Activated T-cell treated with anti-CD3 and anti-CD28 coated beads, Interleukin-2, amount 50 U/mL, for 4 hours (primary cell): ENCODE data around the gene NFIB. TPM values are rescaled to one million over a fixed set of nuclear protein-coding genes. Genes with fewer than 3 reads are reported as not detected.

Experiments used
- ATAC-seq, 2 donors: fragments of 200-7000 bp; cut with Tn5 transposase; one replicate each; pipeline ENCODE4 v1.10.0; 2021
- DNase-seq: peaks from one replicate; pipeline ENCODE4 v3.0.0-alpha.2; 2020
- H3K27me3 Mint-ChIP-seq: one replicate; pipeline ENCODE4 v1.8.0; 2021; ENCODE audit warnings: low read depth, mixed read lengths
- H3K36me3 Mint-ChIP-seq: one replicate; pipeline ENCODE4 v1.8.0; 2022; ENCODE audit warnings: mixed read lengths; ENCODE audit not compliant: insufficient read depth
- H3K4me1 Mint-ChIP-seq: one replicate; pipeline ENCODE4 v1.8.0; 2021; ENCODE audit warnings: low read depth, mixed read lengths
- H3K4me3 Mint-ChIP-seq: one replicate; pipeline ENCODE4 v1.8.0; 2021; ENCODE audit warnings: mild to moderate bottlenecking, moderate library complexity, mixed read lengths
- H3K9me3 Mint-ChIP-seq: one replicate; pipeline ENCODE4 v1.8.0; 2021; ENCODE audit warnings: mixed read lengths
- total RNA-seq, 3 donors: library from RNA; stranded (reverse); gene quantifications; one replicate each; pipeline ENCODE4 v1.2.1, GENCODE V29; 2021

NFIB gene
- total RNA-seq, 3 donors from 2014 or later, result 0.20 to 0.42 (median 0.30) TPM

GRCh38 chr9:14231196-14231990 is 82.5 kb downstream of the NFIB start:
- no peak for DNase-seq
- peaks cover 2% of the 10 kb centered on the region for H3K27me3 Mint-ChIP-seq
- no peak for ATAC-seq
- H3K9me3 Mint-ChIP-seq, result no peaks in the 10 kb centered on the region
- H3K36me3 Mint-ChIP-seq, result no peaks in the 10 kb centered on the region
- H3K4me1 Mint-ChIP-seq, result no peaks in the 10 kb centered on the region
- no peak overlapping the region for H3K4me3 Mint-ChIP-seq

- Mint-ChIP-seq H3K27me3 (peaks cover 2% of the 10 kb centered on the region), H3K9me3 (no peaks in the 10 kb centered on the region), H3K4me1 (no peaks in the 10 kb centered on the region), H3K4me3 (no peak overlapping the region), H3K36me3 (no peaks in the 10 kb centered on the region)
- DNase-seq (no peak), ATAC-seq (no peak)
Measured at GRCh38 chr9:14228602-14229001, 85.3 kb downstream of the NFIB start.

- H3K27me3 Mint-ChIP-seq, result peaks cover 2% of the 10 kb centered on the region
- no peak for ATAC-seq
- H3K4me1 Mint-ChIP-seq, result no peaks in the 10 kb centered on the region
- DNase-seq, result no peak
- no peak overlapping the region for H3K4me3 Mint-ChIP-seq
- no peaks in the 10 kb centered on the region for H3K9me3 Mint-ChIP-seq
- no peaks in the 10 kb centered on the region for H3K36me3 Mint-ChIP-seq
Measured at GRCh38 chr9:14226855-14227532, 86.9 kb downstream of the NFIB start.

- H3K9me3 Mint-ChIP-seq, result no peaks in the 10 kb centered on the region
- no peak for DNase-seq
- H3K27me3 Mint-ChIP-seq, result peaks cover 5% of the 10 kb centered on the region
- H3K4me1 Mint-ChIP-seq, result no peaks in the 10 kb centered on the region
- ATAC-seq, result no peak
- H3K4me3 Mint-ChIP-seq, result no peak overlapping the region
- H3K36me3 Mint-ChIP-seq, result no peaks in the 10 kb centered on the region
Measured at GRCh38 chr9:14223081-14223480, 90.9 kb downstream of the NFIB start.

GRCh38 chr9:14222149-14222835 is 91.6 kb downstream of the NFIB start:
- ATAC-seq, result no peak
- Mint-ChIP-seq H3K27me3 (peaks cover 8% of the 10 kb centered on the region), H3K4me1 (no peaks in the 10 kb centered on the region), H3K36me3 (no peaks in the 10 kb centered on the region), H3K4me3 (no peak overlapping the region), H3K9me3 (no peaks in the 10 kb centered on the region)
- no peak for DNase-seq

- ATAC-seq (no peak), DNase-seq (no peak)
- peaks cover 8% of the 10 kb centered on the region for H3K27me3 Mint-ChIP-seq
- H3K4me1 Mint-ChIP-seq, result no peaks in the 10 kb centered on the region
- no peaks in the 10 kb centered on the region for H3K36me3 Mint-ChIP-seq
- no peak overlapping the region for H3K4me3 Mint-ChIP-seq
- H3K9me3 Mint-ChIP-seq, result no peaks in the 10 kb centered on the region
Measured at GRCh38 chr9:14221558-14221957, 92.4 kb downstream of the NFIB start.

- no peaks in the 10 kb centered on the region for H3K4me1 Mint-ChIP-seq
- peaks cover 8% of the 10 kb centered on the region for H3K27me3 Mint-ChIP-seq
- no peaks in the 10 kb centered on the region for H3K9me3 Mint-ChIP-seq
- ATAC-seq, result no peak
- no peak overlapping the region for H3K4me3 Mint-ChIP-seq
- H3K36me3 Mint-ChIP-seq, result no peaks in the 10 kb centered on the region
- no peak for DNase-seq
Measured at GRCh38 chr9:14221119-14221518, 92.8 kb downstream of the NFIB start.

GRCh38 chr9:14220256-14220655 is 93.7 kb downstream of the NFIB start:
- H3K36me3 Mint-ChIP-seq, result no peaks in the 10 kb centered on the region
- ATAC-seq (no peak), DNase-seq (no peak)
- H3K27me3 Mint-ChIP-seq, result peaks cover 8% of the 10 kb centered on the region
- H3K9me3 Mint-ChIP-seq, result no peaks in the 10 kb centered on the region
- H3K4me3 Mint-ChIP-seq, result no peak overlapping the region
- no peaks in the 10 kb centered on the region for H3K4me1 Mint-ChIP-seq

- Mint-ChIP-seq H3K9me3 (no peaks in the 10 kb centered on the region), H3K36me3 (no peaks in the 10 kb centered on the region), H3K4me3 (no peak overlapping the region), H3K4me1 (no peaks in the 10 kb centered on the region), H3K27me3 (peaks cover 8% of the 10 kb centered on the region)
- DNase-seq, result no peak
- ATAC-seq, result no peak
Measured at GRCh38 chr9:14219850-14220249, 94.1 kb downstream of the NFIB start.

- no peaks in the 10 kb centered on the region for H3K9me3 Mint-ChIP-seq
- H3K36me3 Mint-ChIP-seq, result no peaks in the 10 kb centered on the region
- no peaks in the 10 kb centered on the region for H3K4me1 Mint-ChIP-seq
- ATAC-seq, result no peak
- H3K27me3 Mint-ChIP-seq, result peaks cover 8% of the 10 kb centered on the region
- DNase-seq, result no peak
- no peak overlapping the region for H3K4me3 Mint-ChIP-seq
Measured at GRCh38 chr9:14218253-14218652, 95.7 kb downstream of the NFIB start.

- no peak overlapping the region for H3K4me3 Mint-ChIP-seq
- no peaks in the 10 kb centered on the region for H3K9me3 Mint-ChIP-seq
- peaks cover 8% of the 10 kb centered on the region for H3K27me3 Mint-ChIP-seq
- DNase-seq, result no peak
- H3K4me1 Mint-ChIP-seq, result no peaks in the 10 kb centered on the region
- ATAC-seq, result no peak
- H3K36me3 Mint-ChIP-seq, result no peaks in the 10 kb centered on the region
Measured at GRCh38 chr9:14216612-14217194, 97.2 kb downstream of the NFIB start.

- Mint-ChIP-seq H3K36me3 (no peaks in the 10 kb centered on the region), H3K27me3 (peaks cover 8% of the 10 kb centered on the region), H3K4me3 (no peak overlapping the region), H3K4me1 (no peaks in the 10 kb centered on the region), H3K9me3 (no peaks in the 10 kb centered on the region)
- ATAC-seq, result no peak
- DNase-seq, result no peak
Measured at GRCh38 chr9:14215614-14216013, 98.3 kb downstream of the NFIB start.

GRCh38 chr9:14214693-14215092 is 99.2 kb downstream of the NFIB start:
- H3K27me3 Mint-ChIP-seq, result peaks cover 7% of the 10 kb centered on the region
- no peak for ATAC-seq

GRCh38 chr9:14214065-14214684 is 99.8 kb downstream of the NFIB start:
- H3K4me1 Mint-ChIP-seq, result no peaks in the 10 kb centered on the region
- peaks cover 7% of the 10 kb centered on the region for H3K27me3 Mint-ChIP-seq
- no peaks in the 10 kb centered on the region for H3K36me3 Mint-ChIP-seq
- no peaks in the 10 kb centered on the region for H3K9me3 Mint-ChIP-seq
- H3K4me3 Mint-ChIP-seq, result no peak overlapping the region
- DNase-seq, result no peak
- ATAC-seq, result no peak

More at GRCh38 chr9:14214693-14215092, 99.2 kb downstream of the NFIB start:
- Mint-ChIP-seq H3K36me3 (no peaks in the 10 kb centered on the region), H3K4me3 (no peak overlapping the region), H3K9me3 (no peaks in the 10 kb centered on the region), H3K4me1 (no peaks in the 10 kb centered on the region)
- DNase-seq, result no peak
